Panc1 (cell line): ENCODE measurements around the gene CHRDL2. TPM values are rescaled to one million over a fixed set of nuclear protein-coding genes. Genes with fewer than 3 reads are reported as not detected.

Experiments
- ATAC-seq: fragments of 200-7000 bp; cut with Tn5 transposase; 2 replicates; pipeline ENCODE4 v1.9.1; 2020; ENCODE audit warnings: mild to moderate bottlenecking, moderate library complexity
- BruUV-seq: library from RNA; stranded (reverse); fragments of 400-500 nt; replicated peaks from 2 replicates; lab custom pipeline; 2021; lab: Mats Ljungman, UMichigan
- CTCF ChIA-PET: fragments of 300-600 bp; sonication (Branson Sonifier 250); formaldehyde crosslinking; loops from one replicate; lab custom pipeline; 2022; ENCODE audit warnings: antibody characterized with exemption; lab: Charles Lee
- POLR2A ChIA-PET: fragments of 300-600 bp; sonication (Branson Sonifier 250); formaldehyde crosslinking; loops from one replicate; lab custom pipeline; 2022; ENCODE audit warnings: antibody characterized with exemption; lab: Charles Lee
- DNase-seq: peaks from one replicate; pipeline ENCODE4 v3.0.0-alpha.2; 2010; ENCODE audit warnings: low read depth, low spot score
- H3K27ac ChIP-seq: 2 replicates; pipeline ENCODE4 v1.5.1; 2011; ENCODE audit warnings: mild to moderate bottlenecking, low read length, inconsistent platforms
- H3K27me3 ChIP-seq: fragments of 200-500 bp; sonication (Bioruptor generic); 2 replicates; pipeline ENCODE4 v1.6.0; 2014; ENCODE audit warnings: low read length, inconsistent platforms; ENCODE audit not compliant: control insufficient read depth, insufficient read depth
- H3K36me3 ChIP-seq: fragments of 200-500 bp; sonication (Bioruptor generic); 2 replicates; pipeline ENCODE4 v1.5.1; 2014; ENCODE audit warnings: inconsistent platforms, mild to moderate bottlenecking, low read length, moderate library complexity; ENCODE audit not compliant: control insufficient read depth, insufficient read depth
- H3K4me1 ChIP-seq: 2 replicates; pipeline ENCODE4 v1.5.1; 2011; ENCODE audit warnings: inconsistent platforms, mild to moderate bottlenecking, low read length, moderate library complexity; ENCODE audit not compliant: control insufficient read depth, insufficient read depth
- H3K4me3 ChIP-seq, 2 experiments: 2 replicates each; pipeline ENCODE4 v1.5.1; 2011 to 2012; ENCODE audit warnings: low read depth in 2 of 2, low read length in 2 of 2, mild to moderate bottlenecking in 2 of 2, inconsistent platforms in 1 of 2, moderate library complexity in 1 of 2
- H3K9me3 ChIP-seq: fragments of 200-500 bp; sonication (Bioruptor generic); 2 replicates; pipeline ENCODE4 v1.5.1; 2014; ENCODE audit warnings: low read depth, mild to moderate bottlenecking, inconsistent platforms, low read length, moderate library complexity; ENCODE audit not compliant: control insufficient read depth, insufficient read depth
- CTCF ChIP-seq: fragments of 450-650 bp; IDR thresholded peaks from 2 replicates; pipeline ENCODE4 v1.5.1; 2017; ENCODE audit warnings: mild to moderate bottlenecking
- POLR2AphosphoS5 ChIP-seq: IDR thresholded peaks from 2 replicates; pipeline ENCODE4 v1.6.1; 2012; ENCODE audit warnings: mild to moderate bottlenecking, low read depth, low read length, moderate library complexity
- REST ChIP-seq, 2 experiments: IDR thresholded peaks; 2 replicates each; pipeline ENCODE4 v1.6.1; 2011 to 2012; ENCODE audit warnings: low read depth in 2 of 2, control low read depth in 1 of 2, low read length in 1 of 2, mild to moderate bottlenecking in 1 of 2, moderate library complexity in 1 of 2; ENCODE audit not compliant: insufficient read depth in 1 of 2
- SIN3A ChIP-seq: IDR thresholded peaks from 2 replicates; pipeline ENCODE4 v1.6.1; 2012; ENCODE audit warnings: low read depth, mild to moderate bottlenecking, low read length, moderate library complexity, borderline replicate concordance; ENCODE audit not compliant: insufficient read depth
- TCF7L2 ChIP-seq: IDR thresholded peaks from 2 replicates; pipeline ENCODE4 v1.6.1; 2011; ENCODE audit warnings: mild to moderate bottlenecking, low read depth, low read length, inconsistent platforms
- in situ Hi-C: cut with HindIII; loops from 2 replicates; pipeline ENCODE4 v1.10.0; 2016; ENCODE audit warnings: low sequenced_read_pairs, low pct_unique_long_range_greater_than_20kb
- intact Hi-C: fragments of 100-400 bp; cut with micrococcal nuclease; formaldehyde crosslinking; loops from one replicate; pipeline ENCODE4 v1.10.0; 2022; ENCODE audit not compliant: unreplicated experiment
- total RNA-seq: library from RNA; stranded (reverse); gene quantifications from one replicate; pipeline ENCODE4 v1.2.1, GENCODE V29; 2021; ENCODE audit not compliant: unreplicated experiment

CHRDL2 gene
- total RNA-seq, 1 experiment from 2014 or later, result 0.15 TPM

GRCh38 chr11:74746868-74747267 is 15.6 kb upstream of the CHRDL2 start:
- no peak for TF ChIP-seq TCF7L2
- TF ChIP-seq CTCF, result no peak
- TF ChIP-seq POLR2AphosphoS5, result no peak
- TF ChIP-seq SIN3A, result no peak
- no peak for TF ChIP-seq REST (IDR thresholded peaks at IDR 0.05; ENCODE audit: insufficient read depth in 1 of 2, low read depth in 2 of 2, low read length in 1 of 2)
- in situ Hi-C loops (no loop called here), intact Hi-C loops (no loop called here)
- no peak for DNase-seq
- H3K9me3 ChIP-seq, result no peaks in the 10 kb centered on the region
- no peaks in the 10 kb centered on the region; the same call in 1 of the 2 replicates for H3K36me3 ChIP-seq
- no TSS peak for BruUV-seq
- peaks cover 9% of the 10 kb centered on the region for H3K4me1 ChIP-seq
- ATAC-seq, result no peak
- ChIA-PET CTCF (no interaction called here), POLR2A (interaction anchor here (0.6 kb wide), 1 partner anchor 445 kb away, joined by 3 read pairs; no protein-coding TSS in a partner anchor)
- H3K4me3 ChIP-seq, result no peak overlapping the region
- H3K27me3 ChIP-seq, result no peaks in the 10 kb centered on the region
- no peak overlapping the region for H3K27ac ChIP-seq

- intact Hi-C loops (no loop called here), in situ Hi-C loops (no loop called here)
- ATAC-seq, result no peak
- Histone ChIP-seq H3K27ac (no peak overlapping the region), H3K4me1 (peaks cover 9% of the 10 kb centered on the region), H3K4me3 (no peak overlapping the region), H3K36me3 (no peaks in the 10 kb centered on the region; the same call in 1 of the 2 replicates), H3K27me3 (peaks cover 3% of the 10 kb centered on the region; the same call in 1 of the 2 replicates), H3K9me3 (no peaks in the 10 kb centered on the region)
- no TSS peak for BruUV-seq
- CTCF ChIA-PET, result interaction anchor here (0.6 kb wide), 1 partner anchor 611 kb away, joined by 12 read pairs; no protein-coding TSS in a partner anchor
- TF ChIP-seq POLR2AphosphoS5, result no peak
- TF ChIP-seq REST (IDR thresholded peaks at IDR 0.05; ENCODE audit: insufficient read depth in 1 of 2, low read depth in 2 of 2, low read length in 1 of 2), result no peak
- TF ChIP-seq TCF7L2, result no peak
- TF ChIP-seq SIN3A, result no peak
- no peak for TF ChIP-seq CTCF
- DNase-seq, result no peak
- POLR2A ChIA-PET, result interaction anchor here (0.6 kb wide), 1 partner anchor 1617 kb away, joined by 3 read pairs; no protein-coding TSS in a partner anchor
These were observed 13.1 kb upstream of the CHRDL2 start for GRCh38 chr11:74744277-74744676.
